ENCODE data around the gene RAB8B.

RAB8B gene

GRCh38 chr15:63287109-63287508, 97.7 kb downstream of the RAB8B start:
- TF ChIP-seq POLR2AphosphoS5 (IDR thresholded peaks at IDR 0.05; ENCODE audit: low read depth, low read length) (no peak), TAF1 (IDR thresholded peaks at IDR 0.05; ENCODE audit: borderline replicate concordance, low read depth, low read length) (no peak), POLR2A (IDR thresholded peaks at IDR 0.05; ENCODE audit: low read depth, low read length) (no peak)
- FAIRE-seq (no peak), DNase-seq (ENCODE audit: insufficient read length) (no peak)

- no peak for DNase-seq (ENCODE audit: insufficient read length)
- FAIRE-seq = no peak
- TF ChIP-seq POLR2AphosphoS5 (IDR thresholded peaks at IDR 0.05; ENCODE audit: low read depth, low read length) = no peak
- no peak for TF ChIP-seq TAF1 (IDR thresholded peaks at IDR 0.05; ENCODE audit: borderline replicate concordance, low read depth, low read length)
- TF ChIP-seq POLR2A (IDR thresholded peaks at IDR 0.05; ENCODE audit: low read depth, low read length) = no peak
Observed at GRCh38 chr15:63288342-63288741, 98.9 kb downstream of the RAB8B start.

GRCh38 chr15:63288778-63289378, 99.5 kb downstream of the RAB8B start:
- FAIRE-seq (peak; percentile 40), DNase-seq (ENCODE audit: insufficient read length) (no peak)
- TF ChIP-seq POLR2A (IDR thresholded peaks at IDR 0.05; ENCODE audit: low read depth, low read length) (no peak), TAF1 (IDR thresholded peaks at IDR 0.05; ENCODE audit: borderline replicate concordance, low read depth, low read length) (no peak), POLR2AphosphoS5 (IDR thresholded peaks at IDR 0.05; ENCODE audit: low read depth, low read length) (no peak)

GRCh38 chr15:63291507-63291906, 102.1 kb downstream of the RAB8B start:
- TF ChIP-seq TAF1 (IDR thresholded peaks at IDR 0.05; ENCODE audit: borderline replicate concordance, low read depth, low read length) = no peak
- TF ChIP-seq POLR2A (IDR thresholded peaks at IDR 0.05; ENCODE audit: low read depth, low read length) = no peak
- TF ChIP-seq POLR2AphosphoS5 (IDR thresholded peaks at IDR 0.05; ENCODE audit: low read depth, low read length) = no peak
- DNase-seq (ENCODE audit: insufficient read length) (no peak), FAIRE-seq (no peak)

- no peak for TF ChIP-seq POLR2AphosphoS5 (IDR thresholded peaks at IDR 0.05; ENCODE audit: low read depth, low read length)
- TF ChIP-seq POLR2A (IDR thresholded peaks at IDR 0.05; ENCODE audit: low read depth, low read length) = no peak
- TF ChIP-seq TAF1 (IDR thresholded peaks at IDR 0.05; ENCODE audit: borderline replicate concordance, low read depth, low read length) = no peak
- DNase-seq (ENCODE audit: insufficient read length) = no peak
- no peak for FAIRE-seq
Observed at GRCh38 chr15:63292241-63292640, 102.8 kb downstream of the RAB8B start.

GRCh38 chr15:63292771-63293170, 103.4 kb downstream of the RAB8B start:
- TF ChIP-seq TAF1 (IDR thresholded peaks at IDR 0.05; ENCODE audit: borderline replicate concordance, low read depth, low read length) (no peak), POLR2A (IDR thresholded peaks at IDR 0.05; ENCODE audit: low read depth, low read length) (no peak), POLR2AphosphoS5 (IDR thresholded peaks at IDR 0.05; ENCODE audit: low read depth, low read length) (no peak)
- no peak for DNase-seq (ENCODE audit: insufficient read length)
- FAIRE-seq = peak; percentile 75

GRCh38 chr15:63294359-63294758, 105.0 kb downstream of the RAB8B start:
- FAIRE-seq = no peak
- TF ChIP-seq POLR2AphosphoS5 (IDR thresholded peaks at IDR 0.05; ENCODE audit: low read depth, low read length) (no peak), POLR2A (IDR thresholded peaks at IDR 0.05; ENCODE audit: low read depth, low read length) (no peak), TAF1 (IDR thresholded peaks at IDR 0.05; ENCODE audit: borderline replicate concordance, low read depth, low read length) (no peak)
- DNase-seq (ENCODE audit: insufficient read length) = no peak

GRCh38 chr15:63295341-63295740, 105.9 kb downstream of the RAB8B start:
- no peak for TF ChIP-seq POLR2AphosphoS5 (IDR thresholded peaks at IDR 0.05; ENCODE audit: low read depth, low read length)
- no peak for TF ChIP-seq TAF1 (IDR thresholded peaks at IDR 0.05; ENCODE audit: borderline replicate concordance, low read depth, low read length)
- no peak for TF ChIP-seq POLR2A (IDR thresholded peaks at IDR 0.05; ENCODE audit: low read depth, low read length)
- no peak for DNase-seq (ENCODE audit: insufficient read length)
- no peak for FAIRE-seq

- DNase-seq (ENCODE audit: insufficient read length) (no peak), FAIRE-seq (no peak)
- no peak for TF ChIP-seq TAF1 (IDR thresholded peaks at IDR 0.05; ENCODE audit: borderline replicate concordance, low read depth, low read length)
Observed at GRCh38 chr15:63296195-63296594, 106.8 kb downstream of the RAB8B start.

- TF ChIP-seq POLR2A (IDR thresholded peaks at IDR 0.05; ENCODE audit: low read depth, low read length) = no peak
- TF ChIP-seq POLR2AphosphoS5 (IDR thresholded peaks at IDR 0.05; ENCODE audit: low read depth, low read length) = no peak
- TF ChIP-seq TAF1 (IDR thresholded peaks at IDR 0.05; ENCODE audit: borderline replicate concordance, low read depth, low read length) = no peak
- no peak for DNase-seq (ENCODE audit: insufficient read length)
- no peak for FAIRE-seq
Observed at GRCh38 chr15:63299943-63300575, 110.7 kb downstream of the RAB8B start.

GRCh38 chr15:63301088-63301487, 111.7 kb downstream of the RAB8B start:
- DNase-seq (ENCODE audit: insufficient read length) (no peak), FAIRE-seq (no peak)
- TF ChIP-seq POLR2A (IDR thresholded peaks at IDR 0.05; ENCODE audit: low read depth, low read length) = no peak
- TF ChIP-seq TAF1 (IDR thresholded peaks at IDR 0.05; ENCODE audit: borderline replicate concordance, low read depth, low read length) = no peak
- TF ChIP-seq POLR2AphosphoS5 (IDR thresholded peaks at IDR 0.05; ENCODE audit: low read depth, low read length) = no peak

GRCh38 chr15:63305260-63305659, 115.9 kb downstream of the RAB8B start:
- TF ChIP-seq TAF1 (IDR thresholded peaks at IDR 0.05; ENCODE audit: borderline replicate concordance, low read depth, low read length) = no peak
- TF ChIP-seq POLR2A (IDR thresholded peaks at IDR 0.05; ENCODE audit: low read depth, low read length) = no peak
- no peak for TF ChIP-seq POLR2AphosphoS5 (IDR thresholded peaks at IDR 0.05; ENCODE audit: low read depth, low read length)
- DNase-seq (ENCODE audit: insufficient read length) (no peak), FAIRE-seq (no peak)

Data from GM12892 (cell line).